ENCODE data around the gene RNU6-8.

RNU6-8 gene

DNA sequence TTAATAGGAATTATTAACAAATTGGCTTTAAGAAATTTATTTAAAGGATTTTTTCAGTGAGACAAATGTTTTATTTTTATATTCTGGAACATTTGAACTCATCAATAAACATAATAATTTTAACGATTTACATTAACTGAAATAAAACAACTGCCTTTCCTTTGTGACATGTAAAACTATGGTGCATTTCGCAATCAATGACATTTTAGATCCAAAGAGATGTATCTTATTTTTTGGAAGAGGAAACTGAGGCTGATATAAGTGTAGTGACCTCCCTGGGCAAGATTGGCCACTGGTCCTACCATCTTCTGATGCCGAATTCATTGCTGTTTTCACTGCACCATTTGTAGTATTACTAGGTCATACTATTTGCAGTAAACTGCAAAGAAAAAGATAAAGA lies 2.5 kb upstream of the RNU6-8 start:
- DNase-seq (ENCODE audit: low read depth in 2 of 2): no peak

DNA sequence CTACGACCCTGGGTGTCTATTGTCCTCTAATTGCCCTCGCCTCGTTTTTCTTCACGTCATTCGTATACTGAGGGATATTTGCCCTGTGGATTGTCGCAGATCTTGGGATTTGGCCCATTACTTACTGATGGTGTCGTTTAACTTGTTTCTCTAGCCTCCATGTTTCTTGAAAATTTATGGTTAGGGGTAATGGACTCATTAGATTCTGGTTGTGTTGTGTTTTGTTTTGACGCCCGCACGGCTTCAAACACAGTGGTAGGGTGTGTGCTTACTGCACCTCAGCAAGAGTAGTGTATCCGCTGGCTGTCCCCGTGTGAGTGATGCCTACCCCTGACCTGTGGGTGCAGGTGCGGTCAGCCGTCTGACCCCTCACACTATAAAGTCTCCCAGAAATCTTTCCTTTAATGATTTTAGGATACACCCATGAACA lies 874 bp upstream of the RNU6-8 start:
- no peak for DNase-seq (ENCODE audit: low read depth in 2 of 2)

DNA sequence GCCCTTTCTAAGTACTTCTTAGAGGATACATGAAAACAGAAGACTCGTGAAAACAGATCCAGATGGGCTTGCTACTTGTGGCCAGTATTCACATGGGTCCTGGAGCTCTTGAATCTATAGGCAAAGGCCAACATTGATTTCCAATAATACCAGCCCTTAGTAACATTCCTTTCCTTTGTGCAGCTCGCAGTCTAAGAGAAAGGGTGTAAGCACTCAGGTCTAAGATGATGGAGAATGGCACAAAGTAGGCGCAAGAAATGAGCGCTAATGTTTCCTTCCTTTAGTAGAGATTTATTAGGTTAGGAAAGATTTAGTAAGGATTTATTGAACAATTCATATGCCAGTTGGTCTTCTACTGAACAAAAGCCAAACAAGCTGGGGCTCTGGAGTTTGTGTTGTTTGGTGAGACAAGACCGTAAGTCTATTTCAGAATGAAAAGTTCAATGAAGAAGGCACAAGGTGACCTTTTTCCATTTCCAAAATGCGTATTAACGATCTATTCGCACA lies 525 bp downstream of the RNU6-8 start:
- no peak for DNase-seq (ENCODE audit: low read depth in 2 of 2)

DNA sequence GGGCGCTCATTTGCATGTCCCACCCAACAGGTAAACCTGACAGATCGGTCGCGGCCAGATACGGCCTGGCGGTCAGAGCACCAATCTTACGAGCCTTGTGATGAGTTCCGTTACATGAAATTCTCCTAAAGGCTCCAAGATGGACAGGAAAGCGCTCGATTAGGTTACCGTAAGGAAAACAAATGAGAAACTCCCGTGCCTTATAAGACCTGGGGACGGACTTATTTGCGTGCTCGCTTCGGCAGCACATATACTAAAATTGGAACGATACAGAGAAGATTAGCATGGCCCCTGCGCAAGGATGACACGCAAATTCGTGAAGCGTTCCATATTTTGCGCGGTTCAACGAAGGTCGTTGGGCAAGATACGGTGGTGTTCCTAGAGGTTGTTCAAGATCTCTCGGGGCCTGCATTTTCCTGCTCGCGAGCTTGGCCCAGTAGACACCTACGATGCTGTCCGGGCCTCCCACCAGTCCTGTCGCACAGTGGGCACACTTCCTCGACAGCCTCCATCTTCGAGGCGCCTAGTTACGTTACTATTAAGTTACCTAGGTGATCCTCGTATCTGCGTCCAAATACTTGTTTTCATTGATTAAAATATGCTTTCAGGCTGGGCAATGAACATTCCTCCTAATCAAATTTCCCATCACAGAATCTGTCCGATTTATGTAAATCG lies 1.1 kb downstream of the RNU6-8 start, which contains the start of gene RNU6-7:
TSS of gene RNU6-7 (plus strand) at position 230 of the 675 bp plus-strand sequence.
- no peak for DNase-seq (ENCODE audit: low read depth in 2 of 2)

DNA sequence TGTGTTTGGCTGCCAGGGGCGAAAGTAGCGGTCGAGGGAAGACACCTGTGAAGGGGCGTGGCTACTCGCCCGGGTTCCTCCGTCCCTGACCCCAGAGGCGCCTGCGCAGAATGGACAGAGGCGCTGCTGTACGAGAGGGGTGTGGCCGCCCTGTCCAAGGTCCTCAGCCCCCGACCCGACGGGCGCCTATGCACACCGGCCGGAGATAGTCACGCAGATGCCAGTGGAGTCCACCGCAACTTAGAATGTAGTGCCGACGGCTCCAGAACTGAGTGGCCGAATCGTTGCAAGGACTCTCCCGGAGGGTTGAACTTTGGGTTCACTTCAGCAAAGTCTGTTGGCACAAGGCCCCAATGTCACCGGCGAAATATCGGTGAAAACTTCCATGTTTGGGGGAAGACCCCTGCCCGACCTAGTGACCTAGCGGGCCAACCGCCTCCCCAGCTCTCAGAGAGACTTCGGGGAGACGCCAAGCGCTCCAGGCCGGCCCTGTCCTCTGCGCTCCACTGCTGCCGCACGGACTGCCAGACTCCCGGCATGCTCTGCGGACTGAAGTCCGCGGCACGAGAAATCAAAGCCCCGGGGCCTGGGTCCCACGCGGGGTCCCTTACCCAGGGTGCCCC lies 1.8 kb downstream of the RNU6-8 start:
- DNase-seq (ENCODE audit: low read depth in 2 of 2): peak; percentile 71 to 73

DNA sequence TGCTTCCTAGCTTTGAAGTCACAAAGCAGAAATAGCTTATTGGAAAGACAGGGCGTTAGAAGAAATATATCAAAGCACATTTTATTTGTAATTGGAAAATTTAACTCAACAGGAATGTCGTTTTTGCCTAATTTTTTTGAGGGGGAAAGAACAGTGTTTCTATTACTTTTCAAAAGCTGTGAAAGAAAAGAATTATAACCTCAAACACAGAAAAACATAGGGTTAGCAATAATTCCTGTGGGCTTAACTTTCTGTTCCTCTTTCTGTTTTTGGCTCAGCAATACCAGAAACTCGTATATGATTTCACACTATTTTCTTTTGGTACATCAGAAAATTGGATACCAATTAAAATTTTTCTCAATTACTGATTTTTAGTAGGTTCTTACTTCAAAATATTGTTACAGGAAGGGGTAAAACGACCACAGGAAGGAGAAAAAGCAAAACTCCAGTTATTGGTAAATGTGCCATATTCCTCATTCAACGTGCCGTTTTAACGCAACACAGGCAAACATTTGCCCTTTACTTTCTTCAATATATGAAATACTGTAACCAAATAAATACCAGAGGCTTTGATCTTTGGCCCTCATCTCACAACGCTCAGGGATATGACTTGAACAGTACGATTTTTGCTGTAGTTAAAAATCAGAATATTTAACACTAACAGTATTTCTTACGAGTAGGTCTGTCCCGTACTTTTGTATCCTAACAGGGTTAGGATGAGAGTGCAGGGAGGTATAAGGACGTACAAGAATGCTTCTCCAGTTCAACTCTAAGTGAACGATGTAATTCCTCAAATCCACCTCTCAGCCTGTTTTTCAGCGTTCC lies 2.5 kb downstream of the RNU6-8 start:
- no peak for DNase-seq (ENCODE audit: low read depth in 2 of 2)

DNA sequence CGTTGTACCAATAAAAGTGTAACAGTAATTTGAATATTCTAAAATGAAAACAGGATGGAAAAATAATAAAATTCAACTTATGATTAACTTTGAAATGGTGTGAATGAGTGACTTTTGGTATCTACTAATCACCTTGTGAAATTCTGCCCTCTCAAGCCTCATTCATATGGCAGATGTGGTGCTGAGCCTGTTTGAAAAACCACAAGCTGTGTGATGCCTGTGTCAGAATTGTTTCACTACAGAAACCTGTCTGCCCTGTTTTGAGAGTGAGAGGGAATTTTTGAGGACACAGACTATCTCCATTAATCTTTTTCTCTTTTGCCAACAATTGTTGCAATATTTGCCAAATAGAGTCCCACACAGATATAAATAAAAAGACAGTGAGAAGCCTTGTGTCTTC lies 5.2 kb downstream of the RNU6-8 start:
- no peak for DNase-seq (ENCODE audit: low read depth in 2 of 2)

DNA sequence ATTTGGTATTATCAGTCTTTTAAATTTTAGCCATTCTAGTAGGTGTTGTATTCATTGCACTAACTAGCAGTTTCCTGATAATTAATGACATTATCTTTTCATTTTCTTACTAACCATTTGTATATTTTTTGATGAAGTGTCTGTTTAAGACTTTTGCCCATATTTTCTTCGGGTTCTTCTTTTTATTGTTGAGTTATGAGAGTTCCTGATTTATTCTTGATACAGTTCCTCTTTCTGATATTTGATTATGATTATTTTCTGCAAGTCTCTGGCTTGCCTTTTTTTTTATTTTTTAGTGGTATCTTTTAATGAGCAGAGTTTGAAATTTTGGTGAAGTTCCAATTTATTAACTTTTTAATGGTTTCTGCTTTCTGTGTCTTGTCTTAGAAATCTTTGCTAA lies 7.4 kb downstream of the RNU6-8 start:
- no peak for DNase-seq (ENCODE audit: low read depth in 2 of 2)

DNA sequence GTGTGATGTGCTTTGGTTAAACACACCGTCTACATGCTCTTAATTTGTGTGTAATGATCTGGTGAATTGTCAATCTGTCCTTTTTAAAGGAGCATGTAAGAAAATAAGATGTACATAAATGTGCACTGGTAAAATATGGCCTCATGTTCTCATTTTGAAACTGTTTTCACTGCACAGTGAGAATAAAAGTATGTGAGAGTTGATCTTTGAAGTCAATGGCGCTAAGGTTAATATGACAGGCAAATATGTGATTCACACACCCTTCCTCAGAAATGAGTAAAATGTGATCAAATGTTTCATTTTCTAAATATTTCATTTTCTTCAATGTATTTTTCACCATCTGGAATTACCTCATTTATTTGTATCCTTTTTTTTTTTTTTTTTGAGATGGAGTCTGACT lies 9.5 kb downstream of the RNU6-8 start:
- no peak for DNase-seq (ENCODE audit: low read depth in 2 of 2)

DNA sequence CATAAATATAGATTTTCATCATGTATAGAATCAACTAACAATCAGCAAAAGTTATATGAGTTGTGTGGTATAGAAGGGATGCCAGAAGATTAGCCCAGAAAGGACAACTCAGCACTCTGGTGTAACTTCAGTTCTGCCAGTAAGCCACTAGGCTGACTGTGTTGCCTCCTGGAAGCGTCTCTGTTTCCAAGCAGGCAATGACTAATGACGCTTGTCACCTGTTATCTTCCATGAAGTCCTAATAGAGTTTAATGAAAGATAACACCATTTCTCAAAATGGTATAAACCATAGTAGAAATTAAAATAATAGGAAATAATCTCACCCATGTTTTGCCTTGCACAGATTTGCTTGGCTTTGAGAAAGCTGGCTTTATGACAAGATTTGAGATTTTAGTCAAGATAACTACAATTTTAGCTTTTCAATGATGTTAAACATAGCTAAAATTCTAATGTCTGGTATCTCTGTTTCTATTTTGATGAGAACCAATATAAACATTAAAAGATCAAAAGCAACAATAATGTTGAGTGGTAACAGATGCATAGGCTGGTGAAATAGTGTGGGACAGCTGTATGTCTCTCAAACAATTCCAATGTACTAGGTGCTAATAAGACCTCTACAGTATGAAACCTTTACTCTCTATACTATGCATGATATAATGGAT lies 10.2 kb downstream of the RNU6-8 start:
- DNase-seq (ENCODE audit: low read depth in 2 of 2): no peak

DNA sequence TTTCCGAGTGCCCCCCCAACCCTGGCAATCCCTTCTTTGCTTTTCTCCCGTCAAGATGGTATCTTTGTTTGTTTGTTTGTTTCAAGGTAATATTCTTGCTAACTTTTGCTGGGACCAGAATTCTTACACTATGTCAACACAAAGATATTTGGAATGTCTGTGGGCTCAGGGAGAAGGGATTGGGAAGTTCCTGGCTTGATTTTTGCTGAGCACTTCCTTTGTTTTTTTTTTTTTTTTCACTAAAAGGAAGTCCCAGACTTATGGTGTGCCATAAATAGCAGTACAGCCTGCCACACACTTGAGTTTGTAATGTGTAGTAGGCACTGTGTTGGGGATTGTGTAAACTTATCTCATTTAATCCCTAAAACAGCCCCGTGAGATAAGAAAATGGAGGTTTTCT lies 12.4 kb downstream of the RNU6-8 start:
- no peak for DNase-seq (ENCODE audit: low read depth in 2 of 2)

DNA sequence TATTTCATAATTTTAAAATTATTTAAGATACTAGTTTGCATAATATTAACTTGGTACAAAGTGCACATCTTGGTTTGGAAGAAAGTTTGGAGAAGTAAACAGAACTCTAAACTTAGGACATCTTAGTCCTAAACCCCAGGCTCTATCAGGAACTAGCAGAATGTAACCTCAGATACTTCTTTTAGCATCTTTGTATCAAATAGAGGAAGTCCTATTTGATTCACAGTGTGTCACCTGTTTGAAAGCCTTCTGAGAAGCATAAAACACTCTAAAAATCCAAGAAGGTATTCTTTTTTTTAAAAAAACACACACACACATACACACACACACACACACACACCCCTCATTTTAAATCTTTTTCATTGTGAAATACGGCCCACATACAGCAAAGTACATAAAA lies 13.3 kb downstream of the RNU6-8 start:
- no peak for DNase-seq (ENCODE audit: low read depth in 2 of 2)

DNA sequence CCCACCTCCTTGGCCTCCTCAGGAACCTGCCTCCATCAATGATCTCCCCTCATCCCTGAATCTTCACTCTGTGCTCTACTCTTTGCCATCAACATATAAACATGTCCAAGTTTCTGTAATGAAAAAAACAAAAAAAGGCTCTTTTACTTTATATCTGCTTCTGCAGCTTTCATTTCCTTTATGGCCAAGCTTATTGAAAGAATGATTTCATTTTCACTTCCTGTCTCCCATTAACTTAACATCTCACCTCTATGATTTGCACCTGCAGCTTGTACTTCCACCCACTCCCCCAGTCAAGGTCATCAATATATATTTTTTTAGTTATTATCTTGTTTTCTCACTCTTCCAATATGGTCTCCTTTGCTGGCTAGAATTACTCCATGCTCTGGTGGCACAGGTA lies 16.8 kb downstream of the RNU6-8 start:
- DNase-seq (ENCODE audit: low read depth in 2 of 2): no peak

DNA sequence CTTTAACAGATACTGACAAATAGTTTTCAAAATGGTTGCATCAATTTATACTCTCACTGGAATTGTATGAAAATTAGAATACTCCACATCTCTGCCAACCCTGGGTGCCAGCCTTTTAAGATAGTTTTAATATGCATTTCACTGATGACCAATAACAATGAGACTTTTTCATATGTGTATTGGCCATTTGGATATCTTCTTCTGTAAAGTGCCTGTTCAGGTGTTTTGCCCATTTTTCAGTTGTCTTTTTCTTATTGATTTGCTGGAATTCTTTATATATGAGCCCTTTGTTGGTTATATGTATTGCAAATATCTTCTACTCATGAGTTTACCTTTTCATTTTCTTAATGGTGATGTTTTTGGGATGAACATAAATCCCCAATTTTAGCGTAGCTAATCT lies 18.0 kb downstream of the RNU6-8 start:
- DNase-seq (ENCODE audit: low read depth in 2 of 2): no peak

DNA sequence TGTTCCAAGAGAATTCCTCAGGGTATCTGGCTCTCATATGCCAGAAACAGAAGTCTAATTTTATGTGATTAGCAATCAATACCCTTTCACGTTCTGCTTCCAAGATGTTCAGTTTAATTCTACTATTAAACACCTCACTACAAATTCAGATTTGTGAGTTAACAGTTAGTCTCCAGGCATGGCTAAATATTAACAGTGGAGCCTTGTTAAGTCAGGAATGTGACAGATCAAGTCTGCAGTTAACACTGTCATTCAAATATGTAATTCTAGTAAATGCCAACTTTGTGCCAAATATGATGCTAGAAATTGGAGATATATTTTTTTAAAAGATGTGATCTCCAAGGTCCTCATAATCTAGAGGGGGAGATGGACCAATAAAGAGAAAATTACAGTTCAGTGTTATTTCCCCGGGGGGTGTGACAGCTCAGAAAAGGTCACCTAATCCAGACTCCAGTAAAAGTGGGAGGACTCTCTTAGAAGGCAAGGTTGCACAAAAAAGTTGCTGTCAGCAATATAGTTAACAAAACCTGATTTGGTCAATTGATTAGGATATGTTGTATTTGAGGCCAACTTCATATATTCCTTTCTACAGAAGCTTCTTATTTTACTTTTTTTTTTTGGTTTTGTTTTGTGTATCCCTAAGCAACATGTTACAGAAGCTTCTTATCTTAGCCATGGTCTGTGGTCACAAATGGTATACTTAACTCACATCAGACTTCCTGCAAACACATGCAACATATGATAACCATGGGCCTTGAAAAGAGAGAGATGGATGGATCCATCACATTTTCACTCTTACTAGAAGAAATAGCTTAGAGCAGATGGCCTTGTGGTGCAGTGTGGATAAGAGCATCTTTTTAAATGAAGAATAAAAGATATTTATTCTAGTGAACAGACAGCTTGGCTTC lies 19.7 kb downstream of the RNU6-8 start:
- no peak for DNase-seq (ENCODE audit: low read depth in 2 of 2)

DNA sequence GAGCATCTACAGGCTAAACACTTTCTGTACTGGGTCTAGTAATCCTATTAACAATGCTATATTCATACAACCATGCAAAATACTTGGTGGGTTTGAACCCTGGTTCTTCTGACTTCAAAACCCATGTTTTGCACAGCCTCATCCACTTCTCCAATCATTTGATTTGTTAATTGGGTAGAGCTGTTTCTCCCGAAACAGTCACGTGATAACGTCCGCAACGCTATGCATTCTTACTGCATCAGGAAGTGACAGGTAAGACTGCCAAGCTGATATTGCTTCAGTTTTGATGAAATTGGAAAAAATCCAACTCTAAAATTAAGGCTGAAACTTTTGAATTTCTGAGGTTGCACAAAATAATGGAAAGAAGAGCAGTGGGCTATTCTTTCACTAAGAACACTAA lies 31.6 kb downstream of the RNU6-8 start:
- DNase-seq (ENCODE audit: low read depth in 2 of 2): no peak

DNA sequence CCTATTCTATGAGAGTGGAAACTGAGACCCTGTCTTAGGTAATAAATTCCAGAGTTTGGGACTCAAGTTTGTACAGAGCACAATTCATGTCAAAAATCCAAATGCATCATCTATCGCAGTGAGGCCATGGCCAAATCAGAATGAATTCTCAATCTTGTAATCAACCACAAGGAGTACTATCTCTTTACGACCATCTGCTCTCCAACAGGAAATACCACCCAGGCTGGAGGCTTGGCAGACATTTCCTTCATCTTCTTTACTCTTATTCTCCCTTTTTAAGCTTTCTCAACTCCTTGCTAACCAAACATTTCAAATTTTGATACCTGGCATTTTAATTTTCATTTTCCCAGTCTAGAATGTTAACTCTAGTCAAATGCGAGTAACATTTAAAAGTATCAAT lies 33.9 kb downstream of the RNU6-8 start:
- no peak for DNase-seq (ENCODE audit: low read depth in 2 of 2)

DNA sequence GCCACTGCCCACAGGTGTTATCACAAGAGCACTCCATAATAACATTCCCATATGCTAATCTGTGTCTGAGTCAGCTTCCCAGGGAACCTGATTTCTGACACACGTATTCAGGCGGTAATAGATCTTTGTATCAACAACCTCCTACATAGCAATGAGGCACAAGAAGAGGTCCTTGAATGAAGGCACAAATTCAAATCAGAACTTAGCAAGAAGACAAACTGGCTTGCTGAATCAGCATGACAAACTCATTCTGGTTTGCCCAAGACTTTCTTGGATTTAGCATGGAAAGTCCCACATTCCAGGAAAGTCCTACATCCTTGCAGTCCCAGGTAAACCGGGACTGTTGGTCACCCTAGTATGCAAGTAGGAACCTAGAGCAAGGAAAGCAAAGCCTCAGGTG lies 35.2 kb downstream of the RNU6-8 start:
- DNase-seq (ENCODE audit: low read depth in 2 of 2): no peak

DNA sequence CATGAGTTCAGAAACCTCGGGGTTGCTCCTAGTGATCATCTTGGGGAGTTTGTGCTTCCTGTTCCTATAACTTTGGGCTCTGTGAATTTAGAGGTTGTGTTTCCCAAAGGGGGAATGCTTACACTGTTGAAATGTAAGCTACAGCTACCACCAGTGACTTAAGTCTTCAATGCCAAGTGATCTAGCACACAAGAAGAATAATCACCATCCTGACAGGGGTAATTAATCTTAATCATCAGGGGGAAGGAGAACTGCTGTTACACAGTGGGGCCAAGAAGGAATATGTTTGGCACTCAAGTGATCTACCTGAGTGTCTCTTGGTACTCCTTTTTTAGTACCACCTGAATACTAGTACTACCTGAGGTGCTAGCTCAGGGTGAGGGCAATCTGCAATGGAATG lies 36.1 kb downstream of the RNU6-8 start:
- DNase-seq (ENCODE audit: low read depth in 2 of 2): no peak

DNA sequence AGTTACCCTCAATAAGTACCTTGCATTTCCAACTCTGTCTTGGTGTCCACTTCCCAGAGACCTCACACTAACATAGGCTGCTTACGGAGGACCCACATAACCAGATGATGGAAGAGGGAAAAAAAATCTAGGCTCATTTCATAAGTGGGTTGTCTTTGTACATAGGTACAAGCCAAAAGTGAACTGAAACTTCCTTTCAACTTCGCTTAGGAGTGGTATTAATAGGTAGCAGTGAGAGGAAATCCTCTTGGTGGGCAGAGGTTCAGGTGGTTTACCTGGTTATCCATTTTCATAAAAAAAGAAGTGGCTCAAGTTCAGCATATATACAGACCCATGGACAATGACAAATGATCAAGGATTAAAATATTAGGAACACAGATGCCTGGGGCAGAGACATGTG lies 37.0 kb downstream of the RNU6-8 start:
- DNase-seq (ENCODE audit: low read depth in 2 of 2): no peak

Data from stimulated activated CD4-positive, alpha-beta T cell treated with anti-CD3 and anti-CD28 coated beads, Interleukin-4, amount 100 ng/mL, for 48 hours (primary cell).